Stimulated activated CD4-positive, alpha-beta T cell treated with anti-CD3 and anti-CD28 coated beads, Interleukin-2, amount 100 ng/mL, for 4 hours (primary cell): ENCODE data around the gene TTL.
"Not testable (repeated sequence)": the region's sequence is repeated elsewhere in the genome, so short reads cannot be mapped to it uniquely, and the experiment has no call there.

ENCODE experiments used
- DNase-seq: peaks from one replicate; pipeline ENCODE4 v3.0.0-alpha.2; 2020; ENCODE audit warnings: low read depth

TTL gene

DNA sequence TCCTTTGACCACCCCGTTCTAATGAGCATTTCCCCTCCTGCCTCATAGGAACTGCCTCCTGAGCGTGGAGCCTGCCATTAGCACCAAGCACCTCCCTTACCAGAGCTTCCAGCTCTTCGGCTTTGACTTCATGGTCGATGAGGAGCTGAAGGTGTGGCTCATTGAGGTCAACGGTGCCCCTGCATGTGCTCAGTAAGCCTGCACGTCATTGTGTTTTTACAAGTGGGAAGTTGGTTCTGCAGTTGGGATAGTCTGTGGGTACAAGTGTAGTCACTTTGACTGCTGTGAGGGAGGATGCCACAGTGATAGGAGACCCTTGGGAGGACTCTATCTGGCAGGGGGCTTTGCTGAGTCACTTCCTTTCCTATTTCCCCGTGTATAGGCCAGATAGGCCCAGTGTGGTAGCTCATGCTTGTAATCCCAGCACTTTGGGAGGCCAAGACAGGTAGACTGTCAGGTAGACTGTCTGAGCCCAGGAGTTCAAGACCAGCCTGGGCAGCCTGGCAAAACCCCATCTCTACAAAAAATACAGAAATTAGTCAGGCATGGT is 38.4 kb downstream of the TTL start:
- no peak for DNase-seq

DNA sequence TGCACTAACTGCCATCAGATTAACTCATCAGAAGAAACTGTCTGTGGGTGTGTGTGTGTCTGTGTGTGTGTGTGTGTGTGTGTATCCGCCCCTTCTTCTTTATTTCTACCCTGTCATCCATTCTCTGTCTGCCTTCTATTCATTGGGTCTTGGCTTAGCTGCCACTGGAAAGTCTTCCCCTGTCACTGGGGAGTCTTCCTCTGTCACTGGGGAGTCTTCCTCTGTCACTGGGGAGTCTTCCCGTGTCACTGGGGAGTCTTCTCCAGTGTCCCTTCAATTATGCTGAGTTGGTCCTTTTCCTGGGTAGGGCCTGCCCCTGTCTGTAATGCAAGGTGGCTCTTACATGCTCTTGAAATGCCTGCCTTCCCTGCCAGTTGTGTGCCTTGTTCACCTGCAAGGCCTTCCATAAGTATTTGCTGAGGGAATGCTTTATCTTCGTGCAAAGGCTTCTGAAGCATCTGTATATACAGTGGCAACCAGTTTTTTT is 41.4 kb downstream of the TTL start:
- no peak for DNase-seq

DNA sequence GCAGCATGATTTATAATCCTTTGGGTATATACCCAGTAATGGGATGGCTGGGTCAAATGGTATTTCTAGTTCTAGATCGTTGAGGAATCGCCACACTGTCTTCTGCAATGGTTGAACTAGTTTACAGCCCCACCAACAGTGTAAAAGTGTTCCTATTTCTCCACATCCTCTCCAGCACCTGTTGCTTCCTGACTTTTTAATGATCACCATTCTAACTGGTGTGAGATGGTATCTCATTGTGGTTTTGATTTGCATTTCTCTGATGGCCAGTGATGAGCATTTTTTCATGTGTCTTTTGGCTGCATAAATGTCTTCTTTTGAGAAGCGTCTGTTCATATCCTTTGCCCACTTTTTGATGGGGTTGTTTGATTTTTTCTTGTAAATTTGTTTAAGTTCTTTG is 42.3 kb downstream of the TTL start:
- not testable (repeated sequence) for DNase-seq

GRCh38 chr2:112528541-112528940 is 46.6 kb downstream of the TTL start:
- no peak for DNase-seq

DNA sequence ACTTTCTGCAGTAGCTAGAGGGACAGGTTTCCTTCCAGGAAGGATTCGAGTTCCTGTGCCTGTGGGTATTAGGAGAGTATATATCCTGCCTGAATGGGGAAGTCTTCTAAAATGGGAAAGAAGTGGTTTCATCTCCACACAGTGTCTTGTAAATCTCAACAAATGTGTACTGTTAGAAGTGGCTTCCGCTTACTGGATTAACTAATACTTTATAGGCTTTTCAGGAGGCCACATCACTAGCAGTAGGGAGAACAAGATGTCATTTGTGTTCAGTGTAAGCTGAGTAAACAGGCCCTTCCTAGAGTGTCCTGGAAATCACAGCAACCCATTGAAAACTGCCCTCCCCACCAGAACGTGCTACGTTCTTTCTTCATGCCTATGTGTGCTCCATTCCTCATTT is 47.8 kb downstream of the TTL start:
- DNase-seq, result no peak

DNA sequence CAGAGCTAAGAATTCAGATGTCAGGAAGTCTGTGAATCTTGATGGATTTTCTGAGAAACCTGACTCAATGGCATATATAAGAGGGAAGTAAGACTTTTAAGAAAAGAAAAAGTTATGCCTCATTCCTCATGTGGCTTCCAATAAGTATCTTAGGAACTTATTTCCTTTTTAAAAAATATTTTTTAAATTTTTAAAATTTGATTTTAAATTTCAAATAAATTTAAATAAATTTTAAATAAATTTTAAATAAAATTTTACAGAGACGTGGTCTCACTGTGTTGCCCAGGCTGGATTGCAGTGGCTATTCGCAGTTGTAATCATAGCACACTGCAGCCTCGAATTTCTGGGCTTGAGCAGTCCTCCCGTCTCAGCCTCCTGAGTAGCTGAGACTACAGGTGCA is 48.8 kb downstream of the TTL start:
- no peak for DNase-seq

DNA sequence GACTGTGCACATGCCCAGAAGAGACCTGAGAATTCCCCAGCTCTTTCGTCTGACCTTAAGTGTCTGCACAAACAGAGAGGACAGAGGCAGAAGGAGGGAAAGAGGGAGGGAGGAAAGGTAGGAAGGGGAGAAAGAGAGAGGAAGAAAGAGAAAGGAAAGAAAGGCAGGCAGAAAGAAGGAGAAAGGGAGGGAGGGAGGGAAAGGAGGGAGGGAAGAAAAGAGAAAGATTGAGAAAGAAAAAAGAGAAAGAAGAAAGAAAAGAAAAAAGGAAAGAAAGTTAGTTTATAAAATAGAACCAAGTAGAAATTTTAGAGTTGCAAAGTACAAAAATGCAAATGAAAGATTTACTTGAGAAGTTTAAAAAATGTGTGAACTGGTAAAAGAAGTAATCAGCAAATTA is 52.9 kb downstream of the TTL start:
- DNase-seq, result no peak

DNA sequence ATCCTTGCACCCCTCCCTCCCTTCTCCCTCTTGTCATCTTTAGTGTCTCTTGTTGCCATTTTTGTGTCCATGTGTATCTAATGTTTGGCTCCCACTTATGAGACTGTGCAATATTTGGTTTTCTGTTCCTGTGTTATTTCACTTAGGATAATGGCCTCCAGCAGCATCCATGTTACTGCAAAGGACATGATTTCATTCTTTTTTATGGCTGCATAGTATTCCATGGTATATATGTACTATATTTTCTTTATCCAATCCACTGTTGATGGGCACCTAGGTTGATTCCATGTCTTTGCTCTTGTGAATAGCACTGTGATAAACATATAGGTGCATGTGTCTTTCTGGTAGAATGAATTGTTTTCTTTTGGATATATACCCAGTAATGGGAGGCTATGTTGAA is 54.7 kb downstream of the TTL start:
- DNase-seq, result not testable (repeated sequence)

DNA sequence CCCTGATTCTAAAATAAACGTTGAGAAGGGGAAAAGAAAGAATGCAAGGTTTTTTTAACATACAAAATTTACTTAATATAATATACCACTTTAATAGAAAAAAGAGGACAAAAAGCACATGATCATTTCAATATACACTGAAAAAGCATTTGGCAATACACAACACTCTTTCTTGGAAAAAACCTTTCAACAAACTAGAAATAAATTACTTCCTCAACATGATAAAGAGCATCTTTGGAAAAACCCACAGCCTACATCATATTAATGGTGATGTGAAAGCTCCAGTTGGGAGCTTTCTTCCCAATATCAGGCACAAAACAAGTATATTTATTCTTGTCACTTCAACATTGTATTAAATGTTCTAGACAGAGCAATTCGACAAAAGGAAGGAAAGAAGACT is 57.4 kb downstream of the TTL start:
- DNase-seq, result no peak

GRCh38 chr2:112540906-112541305 is 59.0 kb downstream of the TTL start:
- no peak for DNase-seq

DNA sequence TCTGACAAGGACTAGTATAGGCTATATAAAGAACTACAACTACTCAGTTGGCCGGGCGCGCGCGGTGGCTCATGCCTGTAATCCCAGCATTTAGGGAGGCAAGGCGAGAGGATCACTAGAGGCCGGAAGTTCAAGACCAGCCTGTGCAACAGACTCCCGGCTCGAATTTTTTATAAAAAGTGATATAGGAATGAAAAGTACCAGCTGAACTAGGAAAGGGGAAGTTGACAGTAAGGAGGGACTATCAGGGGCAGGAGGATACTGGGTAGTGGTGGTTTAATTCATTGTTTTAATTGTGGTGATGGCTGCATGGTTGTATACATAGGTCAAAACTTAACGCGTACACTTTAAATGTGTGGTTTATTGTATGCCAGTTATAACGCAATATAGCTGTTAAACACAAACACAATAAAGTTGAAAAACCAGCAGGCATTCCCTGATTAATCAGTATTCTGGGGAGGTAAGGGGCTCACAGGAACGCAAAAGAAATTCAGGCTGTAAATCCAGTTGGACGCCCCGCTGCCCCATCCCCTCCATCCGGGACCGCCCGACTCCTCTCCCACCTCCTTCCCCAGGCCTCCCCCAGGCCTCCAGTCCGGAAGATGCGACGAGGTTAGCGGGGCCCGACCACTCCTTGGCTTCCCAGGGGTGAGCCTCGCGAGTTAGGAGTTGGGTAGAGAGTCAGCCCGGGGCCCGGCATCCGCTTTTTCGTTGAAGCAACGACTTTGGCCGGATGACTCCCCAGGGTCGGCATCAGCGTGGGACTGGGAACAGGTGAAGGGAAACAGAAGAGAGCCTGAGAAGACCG is 59.6 kb downstream of the TTL start:
- DNase-seq, result peak; percentile 55

DNA sequence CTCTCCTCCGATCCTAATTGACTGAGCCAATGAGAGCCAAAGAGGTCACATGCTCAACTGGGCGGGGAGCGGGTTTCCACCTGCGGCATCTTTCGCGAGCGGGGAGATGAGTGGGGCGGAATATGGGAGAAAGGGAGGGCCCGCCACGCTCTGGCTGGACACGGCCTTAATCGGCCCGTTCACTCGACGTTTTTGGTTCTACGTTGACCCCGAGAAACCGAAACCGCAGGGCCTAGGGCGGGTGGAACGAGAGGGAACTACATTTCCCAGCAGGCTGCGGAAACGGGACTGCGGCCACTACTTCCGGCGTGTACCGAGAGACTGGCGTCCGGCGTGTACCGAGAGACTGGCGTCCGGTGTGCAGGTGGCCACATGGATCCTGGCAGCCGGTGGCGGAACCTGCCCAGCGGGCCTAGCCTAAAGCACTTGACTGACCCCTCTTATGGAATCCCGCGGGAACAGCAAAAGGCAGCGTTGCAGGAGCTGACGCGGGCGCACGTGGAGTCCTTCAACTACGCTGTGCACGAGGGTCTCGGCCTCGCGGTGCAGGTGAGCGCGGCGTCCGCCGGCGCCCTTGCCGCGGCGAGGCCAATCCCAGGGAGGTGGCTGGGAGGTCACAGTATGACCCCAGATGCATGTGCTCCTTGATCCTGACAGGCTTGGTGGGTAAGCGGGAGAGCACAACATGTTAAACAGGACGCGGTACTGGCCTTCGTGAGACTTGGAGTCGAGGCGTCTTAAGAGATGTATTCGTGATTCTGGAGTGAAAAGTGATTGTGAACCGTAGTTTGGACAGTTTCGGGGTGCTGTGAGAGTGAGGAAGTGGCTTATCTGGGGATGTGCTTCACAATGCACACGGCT is 60.4 kb downstream of the TTL start, which contains the start of gene POLR1B:
Gene POLR1B, plus strand, starts transcription at position 343 of the 861 bp plus-strand sequence. Its CDS starts 30 bp downstream, at position 373.
- peak; percentile 66 for DNase-seq

DNA sequence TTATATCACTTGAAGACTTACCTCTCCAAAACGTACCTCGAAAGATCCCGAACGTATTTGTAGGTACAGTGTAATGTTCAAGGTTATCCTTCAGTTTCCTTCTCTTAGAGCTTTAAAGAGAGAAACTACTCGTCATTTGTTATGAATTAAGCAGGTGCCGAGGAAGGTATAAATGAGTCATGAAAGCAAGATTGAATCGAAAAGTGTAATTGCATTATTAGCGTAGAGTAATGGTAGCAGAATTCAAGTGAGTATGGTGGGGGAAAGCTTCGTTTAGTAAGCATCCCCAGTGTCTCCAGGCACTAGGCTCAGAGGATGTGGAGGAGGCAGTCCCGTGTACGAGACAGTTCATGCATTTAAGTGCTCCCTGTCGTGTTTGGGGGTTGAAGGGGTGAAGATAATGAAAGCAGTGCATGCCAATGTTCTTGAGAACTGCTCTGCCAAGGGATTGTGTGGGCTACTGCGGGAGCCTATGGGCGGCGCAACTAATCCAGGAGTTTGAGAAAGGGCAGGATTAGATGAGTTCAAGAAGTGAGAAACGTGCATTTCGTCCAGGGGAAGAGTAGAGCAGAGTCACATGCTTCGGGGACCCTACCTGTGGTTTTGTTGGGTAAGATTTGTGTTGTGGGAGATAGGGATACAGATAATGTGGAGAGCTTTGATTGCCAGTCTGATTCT is 61.2 kb downstream of the TTL start:
- no peak for DNase-seq

- no peak for DNase-seq
These were observed 65.4 kb downstream of the TTL start for GRCh38 chr2:112547333-112547732.

GRCh38 chr2:112548980-112549379 is 67.0 kb downstream of the TTL start:
- DNase-seq, result no peak

DNA sequence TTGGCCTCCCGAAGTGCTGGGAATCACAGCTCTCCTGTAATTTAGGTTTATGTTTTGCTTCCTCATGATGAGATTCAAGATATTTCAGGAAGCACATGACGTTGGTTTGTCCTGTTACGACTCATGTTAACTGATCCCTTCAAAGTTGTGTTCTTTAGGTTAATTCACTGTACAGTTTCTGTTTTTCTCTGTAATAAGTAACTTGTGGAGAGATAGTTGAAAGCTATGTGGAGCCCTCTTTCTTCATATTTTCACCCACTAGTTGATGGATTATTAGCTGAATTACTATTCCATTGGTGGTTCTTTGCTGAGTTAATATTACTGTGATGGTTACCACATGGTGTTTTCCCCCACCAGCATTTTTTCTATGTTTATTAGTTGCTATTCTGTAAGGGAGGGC is 84.1 kb downstream of the TTL start:
- DNase-seq, result no peak

DNA sequence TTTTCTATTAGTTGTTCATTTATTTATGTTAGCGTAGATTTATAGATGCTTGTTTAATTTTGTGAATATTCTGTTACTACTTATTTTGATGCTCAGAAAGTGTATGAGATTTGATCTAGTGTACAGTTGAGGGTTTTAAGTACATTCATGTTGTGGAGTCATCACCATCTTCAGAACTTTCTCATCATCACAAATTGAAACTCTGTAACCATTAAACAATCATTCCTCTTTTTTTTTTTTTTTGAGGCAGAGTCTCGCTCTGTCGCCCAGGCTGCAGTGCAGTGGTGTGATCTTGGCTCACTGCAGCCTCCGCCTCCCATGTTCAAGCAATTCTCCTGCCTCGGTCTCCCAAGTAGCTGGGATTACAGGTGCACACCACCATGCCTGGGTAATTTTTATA is 84.6 kb downstream of the TTL start:
- DNase-seq, result not testable (repeated sequence)

DNA sequence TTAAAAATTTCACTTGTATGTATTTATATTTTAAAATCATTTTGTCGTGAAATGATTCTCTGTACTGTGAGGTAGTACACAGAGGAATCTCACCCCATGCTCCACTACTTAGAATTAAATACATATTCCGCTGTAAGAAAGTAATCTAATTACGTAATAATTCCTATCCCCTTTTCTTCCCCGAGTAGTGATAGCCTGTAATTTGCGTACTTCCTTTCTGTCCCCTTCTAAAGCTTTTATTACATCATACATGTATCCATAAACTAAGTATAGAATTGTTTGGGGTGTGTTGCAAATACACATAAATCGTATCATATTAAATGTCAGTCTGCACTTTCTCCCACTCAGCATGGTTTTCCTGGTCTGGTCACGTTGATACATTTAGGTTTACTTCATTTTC is 90.0 kb downstream of the TTL start:
- no peak for DNase-seq

DNA sequence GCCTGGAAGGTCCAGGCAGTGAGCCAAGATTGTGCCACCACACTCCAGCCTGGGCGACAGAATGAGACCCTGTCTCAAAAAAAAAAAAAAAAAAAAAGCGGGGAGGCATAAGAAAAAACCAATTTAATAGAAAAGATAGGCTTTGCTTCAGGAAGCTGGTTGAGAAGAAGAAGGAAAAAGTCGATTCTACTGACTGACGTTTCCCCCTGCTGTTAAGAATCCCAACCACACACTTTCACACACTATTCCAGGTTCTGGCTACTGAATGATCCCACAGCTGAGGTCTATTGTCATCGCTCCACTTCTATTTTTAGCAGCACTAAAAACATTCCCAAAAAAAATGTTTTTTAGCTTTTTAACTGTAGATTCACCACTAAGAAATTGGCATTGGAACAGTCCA is 95.8 kb downstream of the TTL start:
- no peak for DNase-seq

- DNase-seq, result no peak
These were observed 97.3 kb downstream of the TTL start for GRCh38 chr2:112579241-112579640.

GRCh38 chr2:112580084-112580483 is 98.1 kb downstream of the TTL start:
- DNase-seq, result no peak

- peak; percentile 24 for DNase-seq
These were observed 100.4 kb downstream of the TTL start for GRCh38 chr2:112582314-112582746.
